Measurements from ENCODE around the gene ARL5A.

DNA sequence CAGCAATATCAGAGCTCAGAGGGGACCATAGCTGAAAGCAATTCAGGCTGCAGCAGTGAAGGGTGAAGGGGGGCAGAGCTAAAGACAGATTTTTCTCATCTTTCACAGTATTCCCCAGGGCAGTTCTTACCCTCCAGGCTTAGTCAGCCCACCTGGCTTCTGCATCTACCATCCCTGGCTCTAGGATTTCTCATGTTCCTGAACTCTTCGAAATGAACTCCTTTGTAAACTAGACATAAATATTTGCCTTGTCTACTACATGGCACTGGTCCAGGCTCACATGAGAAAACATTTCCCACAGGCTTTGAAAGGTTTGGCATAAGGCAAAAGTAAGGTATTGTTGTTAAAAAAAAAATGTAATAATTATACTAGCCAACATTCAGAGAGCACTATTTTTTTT lies 70.4 kb downstream of the ARL5A start:
- TF ChIP-seq EP300 (IDR thresholded peaks at IDR 0.05) (no peak), POLR2A (IDR thresholded peaks at IDR 0.05; ENCODE audit: low read depth) (no peak)

All from esophagus muscularis mucosa (tissue), 2 donors.